ENCODE measurements around the gene AGTR2.

- TF ChIP-seq POLR2A (IDR thresholded peaks at IDR 0.05; ENCODE audit: low read depth, low read length), result no peak
- no peak for TF ChIP-seq TAF1 (IDR thresholded peaks at IDR 0.05; ENCODE audit: borderline replicate concordance, low read depth, low read length)
- no peak for TF ChIP-seq POLR2AphosphoS5 (IDR thresholded peaks at IDR 0.05; ENCODE audit: low read depth, low read length)
These were observed 24.1 kb downstream of the AGTR2 start for GRCh38 chrX:116194649-116195048.

Measured in GM12892 (cell line).